SK-N-MC (cell line): Measurements from ENCODE around the gene S100A6.

Source experiments
- EZH2 ChIP-seq: fragments of 200-600 bp; sonication (generic); IDR thresholded peaks from one replicate; pipeline ENCODE4 v1.6.1; 2017; ENCODE audit warnings: antibody characterized with exemption
- POLR2AphosphoS5 ChIP-seq: IDR thresholded peaks from 2 replicates; pipeline ENCODE4 v1.6.1; 2012; ENCODE audit warnings: mild to moderate bottlenecking, low read depth, low read length, borderline replicate concordance

- TF ChIP-seq POLR2AphosphoS5 (no peak), EZH2 (no peak)
Observed at GRCh38 chr1:153566414-153567371, 30.9 kb upstream of the S100A6 start.
